H9 (cell line): ENCODE results near the gene CFC1. TPM values are rescaled to one million over a fixed set of nuclear protein-coding genes. Genes with fewer than 3 reads are reported as not detected.
"Not testable (repeated sequence)": the region's sequence is repeated elsewhere in the genome, so short reads cannot be mapped to it uniquely, and the experiment has no call there.

Experiments
- DNase-seq: peaks from one replicate; pipeline ENCODE4 v3.0.0-alpha.2; 2017
- H2AFZ ChIP-seq: one replicate; pipeline ENCODE4 v1.6.1; 2013; ENCODE audit warnings: mild to moderate bottlenecking, low read length, control low read depth, moderate library complexity
- H2AK5ac ChIP-seq: 2 replicates; pipeline ENCODE4 v1.6.1; 2013; ENCODE audit warnings: low read length, control low read depth, mixed read lengths; ENCODE audit not compliant: insufficient read length
- H2BK120ac ChIP-seq: one replicate; pipeline ENCODE4 v1.6.1; 2013; ENCODE audit warnings: low read depth, mild to moderate bottlenecking, low read length, control low read depth, inconsistent platforms; ENCODE audit not compliant: poor library complexity, severe bottlenecking
- H2BK12ac ChIP-seq: 2 replicates; pipeline ENCODE4 v1.6.1; 2013; ENCODE audit warnings: low read length, control low read depth, mixed read lengths, low read depth; ENCODE audit not compliant: insufficient read length
- H2BK15ac ChIP-seq: 2 replicates; pipeline ENCODE4 v1.6.1; 2013; ENCODE audit warnings: low read depth, low read length, control low read depth
- H2BK20ac ChIP-seq: one replicate; pipeline ENCODE4 v1.6.1; 2013; ENCODE audit warnings: low read depth, mild to moderate bottlenecking, low read length, control low read depth, inconsistent platforms; ENCODE audit not compliant: poor library complexity, severe bottlenecking
- H2BK5ac ChIP-seq: 2 replicates; pipeline ENCODE4 v1.6.1; 2013; ENCODE audit warnings: low read length, control low read depth, mixed read lengths; ENCODE audit not compliant: insufficient read length
- H3K14ac ChIP-seq: 2 replicates; pipeline ENCODE4 v1.6.1; 2013; ENCODE audit warnings: low read length, control low read depth; ENCODE audit not compliant: insufficient read depth
- H3K18ac ChIP-seq: 2 replicates; pipeline ENCODE4 v1.6.1; 2013; ENCODE audit warnings: low read depth, mild to moderate bottlenecking, mixed read lengths, low read length, control low read depth; ENCODE audit not compliant: insufficient read length
- H3K23ac ChIP-seq: 2 replicates; pipeline ENCODE4 v1.6.1; 2013; ENCODE audit warnings: low read length, control low read depth, mixed read lengths, low read depth; ENCODE audit not compliant: insufficient read length
- H3K23me2 ChIP-seq: 2 replicates; pipeline ENCODE4 v1.6.1; 2013; ENCODE audit warnings: low read depth, mild to moderate bottlenecking, mixed read lengths, low read length, control low read depth; ENCODE audit not compliant: insufficient read length, poor library complexity, severe bottlenecking
- H3K27ac ChIP-seq: 2 replicates; pipeline ENCODE4 v1.5.1; 2013; ENCODE audit warnings: low read length, control low read depth, mixed read lengths, low read depth; ENCODE audit not compliant: insufficient read length
- H3K27me3 ChIP-seq: 2 replicates; pipeline ENCODE4 v1.6.1; 2013; ENCODE audit warnings: low read length, control low read depth, inconsistent platforms; ENCODE audit not compliant: insufficient read depth
- H3K4ac ChIP-seq: 2 replicates; pipeline ENCODE4 v1.6.1; 2013; ENCODE audit warnings: low read depth, mild to moderate bottlenecking, control low read depth, inconsistent platforms, low read length, moderate library complexity
- H3K4me1 ChIP-seq: 2 replicates; pipeline ENCODE4 v1.6.1; 2013; ENCODE audit warnings: low read length, control low read depth, inconsistent platforms; ENCODE audit not compliant: insufficient read depth
- H3K4me2 ChIP-seq: 2 replicates; pipeline ENCODE4 v1.6.1; 2013; ENCODE audit warnings: low read length, control low read depth, mixed read lengths; ENCODE audit not compliant: insufficient read length, insufficient read depth
- H3K56ac ChIP-seq: 2 replicates; pipeline ENCODE4 v1.6.1; 2013; ENCODE audit warnings: low read depth, mild to moderate bottlenecking, mixed read lengths, low read length, control low read depth; ENCODE audit not compliant: insufficient read length
- H3K79me1 ChIP-seq: 2 replicates; pipeline ENCODE4 v1.6.1; 2013; ENCODE audit warnings: low read depth, mild to moderate bottlenecking, moderate library complexity, low read length, control low read depth, inconsistent platforms; ENCODE audit not compliant: insufficient read depth, poor library complexity, severe bottlenecking
- H3K79me2 ChIP-seq: 2 replicates; pipeline ENCODE4 v1.6.1; 2013; ENCODE audit warnings: low read length, control low read depth, inconsistent platforms; ENCODE audit not compliant: insufficient read depth
- H3K9ac ChIP-seq: 2 replicates; pipeline ENCODE4 v1.6.1; 2013; ENCODE audit warnings: low read length, control low read depth, mixed read lengths; ENCODE audit not compliant: insufficient read length; ENCODE audit errors: extremely low read depth
- H3K9me3 ChIP-seq: one replicate; pipeline ENCODE4 v1.6.1; 2013; ENCODE audit warnings: low read depth, low read length, inconsistent platforms; ENCODE audit not compliant: control insufficient read depth
- H3T11ph ChIP-seq: one replicate; pipeline ENCODE4 v1.6.1; 2013; ENCODE audit warnings: mild to moderate bottlenecking, low read length, control low read depth, inconsistent platforms
- H4K20me1 ChIP-seq: one replicate; pipeline ENCODE4 v1.6.1; 2013; ENCODE audit not compliant: control insufficient read depth, insufficient read length, insufficient read depth
- H4K5ac ChIP-seq: 2 replicates; pipeline ENCODE4 v1.6.1; 2013; ENCODE audit warnings: low read depth, mild to moderate bottlenecking, mixed read lengths, low read length, control low read depth; ENCODE audit not compliant: insufficient read length
- H4K8ac ChIP-seq: replicated peaks from 2 replicates; pipeline ENCODE4 v1.6.1; 2013; ENCODE audit warnings: low read length, control low read depth, mixed read lengths, low read depth; ENCODE audit not compliant: insufficient read length
- H4K91ac ChIP-seq: 2 replicates; pipeline ENCODE4 v1.6.1; 2013; ENCODE audit warnings: low read depth, mild to moderate bottlenecking, moderate library complexity, mixed read lengths, low read length, control low read depth; ENCODE audit not compliant: insufficient read length
- H3K27ac Mint-ChIP-seq, 3 experiments: 2 replicates in 2 of 3; 3 replicates in 1 of 3; pipeline ENCODE4 v1.8.0; 2020 to 2021; ENCODE audit warnings: mixed read lengths in 3 of 3, mild to moderate bottlenecking in 1 of 3, moderate library complexity in 1 of 3
- H3K27me3 Mint-ChIP-seq: 2 replicates; pipeline ENCODE4 v1.8.0; 2021; ENCODE audit warnings: low read depth, mild to moderate bottlenecking, moderate library complexity, mixed read lengths
- H3K36me3 Mint-ChIP-seq, 3 experiments: 2 replicates in 2 of 3; 3 replicates in 1 of 3; pipeline ENCODE4 v1.8.0; 2020 to 2021; ENCODE audit warnings: low read depth in 3 of 3, mixed read lengths in 3 of 3; ENCODE audit not compliant: insufficient read depth in 1 of 3
- H3K4me1 Mint-ChIP-seq, 2 experiments: 2 replicates each; pipeline ENCODE4 v1.8.0; 2020; ENCODE audit warnings: mixed read lengths in 2 of 2
- H3K4me3 Mint-ChIP-seq, 2 experiments: 2 replicates in 1 of 2; 3 replicates in 1 of 2; pipeline ENCODE4 v1.8.0; 2020 to 2021; ENCODE audit warnings: mild to moderate bottlenecking in 2 of 2, mixed read lengths in 2 of 2, moderate library complexity in 1 of 2
- H3K9me3 Mint-ChIP-seq, 2 experiments: 2 replicates in 1 of 2; 3 replicates in 1 of 2; pipeline ENCODE4 v1.8.0; 2020; ENCODE audit warnings: mild to moderate bottlenecking in 2 of 2, mixed read lengths in 2 of 2, moderate library complexity in 1 of 2
- WGBS: extraction: QIAGEN DNeasy Blood & Tissue Kit; methylation state at CpG from one replicate; pipeline ENCODE4 v1.1.7; 2013; ENCODE audit warnings: missing lambda C conversion rate, low lambda C conversion rate, mixed read lengths; ENCODE audit not compliant: insufficient read length; ENCODE audit errors: extremely low coverage; 5-methylcytosine and 5-hydroxymethylcytosine counted together
- total RNA-seq: library from RNA; stranded (reverse); gene quantifications from 2 replicates; pipeline ENCODE4 v1.2.1, GENCODE V29; 2021

The CFC1 gene
- total RNA-seq, 1 experiment from 2014 or later = 0.22 TPM

DNA sequence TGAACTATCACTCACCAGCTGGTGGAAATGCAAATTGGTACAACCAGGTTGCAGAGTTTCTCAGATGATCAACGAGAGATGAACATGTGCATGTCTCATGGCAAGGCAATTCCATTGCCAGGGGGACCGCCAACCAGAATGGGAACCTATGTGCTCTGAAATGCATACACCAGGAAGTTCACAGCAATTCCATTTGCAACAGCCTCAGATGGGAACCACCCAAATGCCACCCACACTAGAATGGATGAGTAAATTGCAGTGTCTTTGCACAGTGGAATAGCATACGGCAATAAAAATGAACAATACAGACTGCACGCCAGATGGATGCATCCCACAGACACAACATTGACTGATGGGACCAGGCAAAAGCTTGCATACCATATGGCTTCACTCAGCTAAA, 56.6 kb downstream of the CFC1 start:
- H3K9ac ChIP-seq, H2AK5ac ChIP-seq, H3K14ac ChIP-seq, H3K36me3 Mint-ChIP-seq, H3K27me3 ChIP-seq, H2BK120ac ChIP-seq, H3K79me1 ChIP-seq, H3K56ac ChIP-seq, H4K8ac ChIP-seq, H3K79me2 ChIP-seq, DNase-seq, H4K5ac ChIP-seq, H3K9me3 Mint-ChIP-seq, H2AFZ ChIP-seq, H3K23me2 ChIP-seq, H3K4me2 ChIP-seq, H3K4me3 Mint-ChIP-seq, H4K20me1 ChIP-seq, H3K4ac ChIP-seq, H3K4me1 Mint-ChIP-seq, H3K18ac ChIP-seq, H3K27ac ChIP-seq, H3K9me3 ChIP-seq, H4K91ac ChIP-seq, H2BK12ac ChIP-seq, H2BK15ac ChIP-seq, H2BK20ac ChIP-seq, H3K4me1 ChIP-seq, H3T11ph ChIP-seq, H3K23ac ChIP-seq, H3K27ac Mint-ChIP-seq, H2BK5ac ChIP-seq, H3K27me3 Mint-ChIP-seq: not testable (repeated sequence)
- WGBS = no CpG with 5 or more reads among the region's 4 CpGs

Other genes with a start within 250 kb of the CFC1 start
- 13.0 and 16.3 TPM in 2 replicates for gene PTPN18, start 243.5 kb downstream of the CFC1 start, total RNA-seq
- 0.99 and 1.2 TPM in 2 replicates for gene POTEI, start 90.2 kb downstream of the CFC1 start, total RNA-seq
- gene CFC1B, start 78.4 kb downstream of the CFC1 start, total RNA-seq = 0.48 TPM in 1 of 2 replicates, not detected in the other
- not detected in 2 replicates for gene POTEJ, start 11.9 kb upstream of the CFC1 start, total RNA-seq
- not detected in 2 replicates for gene GPR148, start 129.5 kb upstream of the CFC1 start, total RNA-seq
- gene AMER3, start 156.0 kb upstream of the CFC1 start, total RNA-seq = 0.59 TPM in 2 replicates
- gene ARHGEF4, start 237.3 kb upstream of the CFC1 start, total RNA-seq = 12.5 and 12.6 TPM in 2 replicates